G401.6 (cell line): Measurements from ENCODE around the gene COBLL1.
"Not testable (repeated sequence)": the region's sequence is repeated elsewhere in the genome, so short reads cannot be mapped to it uniquely, and the experiment has no call there.

Source experiments
- FAIRE-seq: peaks from 2 replicates; lab custom pipeline; 2012; peaks lifted over from hg19 to GRCh38; lab: Jason Lieb, UNC

Gene COBLL1

DNA sequence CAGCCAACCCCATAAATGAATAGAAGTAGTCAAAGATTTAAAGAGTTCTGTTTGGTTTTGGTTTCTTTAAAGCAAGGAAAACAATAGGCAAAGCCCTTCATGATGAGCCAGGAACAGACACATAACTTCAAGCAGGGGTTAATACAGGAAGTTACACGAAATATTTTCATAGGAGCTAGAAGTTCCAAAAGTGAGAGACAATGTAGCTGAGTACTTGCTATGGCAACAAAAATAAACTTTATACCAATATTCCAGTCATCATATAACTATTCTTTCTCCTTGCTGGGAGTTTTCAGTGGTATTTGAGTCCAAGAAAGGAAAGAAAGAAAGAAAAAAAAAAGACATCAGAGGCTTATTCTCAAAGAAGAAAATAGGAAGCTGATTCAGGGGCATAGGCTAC, 56.2 kb downstream of the COBLL1 start:
- no peak for FAIRE-seq

DNA sequence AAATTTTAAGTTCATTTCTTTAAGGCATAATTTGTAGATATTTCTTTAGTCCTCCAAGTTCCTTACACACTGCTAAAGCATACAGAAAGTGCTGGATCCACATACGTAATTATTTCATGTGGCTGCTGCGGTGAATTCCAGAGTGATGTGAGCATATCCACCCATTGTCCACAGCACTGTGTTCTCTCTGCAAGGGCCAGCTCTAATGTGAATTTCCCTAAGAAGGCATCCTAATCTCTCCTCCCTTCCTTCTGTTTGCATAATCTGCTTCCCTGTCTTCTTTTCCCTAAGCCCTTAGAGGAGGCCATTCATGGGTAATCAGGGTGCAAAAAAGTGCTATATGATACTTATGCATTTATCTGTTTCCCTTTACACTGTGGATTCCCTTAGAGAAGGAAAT, 57.2 kb downstream of the COBLL1 start:
- no peak for FAIRE-seq

DNA sequence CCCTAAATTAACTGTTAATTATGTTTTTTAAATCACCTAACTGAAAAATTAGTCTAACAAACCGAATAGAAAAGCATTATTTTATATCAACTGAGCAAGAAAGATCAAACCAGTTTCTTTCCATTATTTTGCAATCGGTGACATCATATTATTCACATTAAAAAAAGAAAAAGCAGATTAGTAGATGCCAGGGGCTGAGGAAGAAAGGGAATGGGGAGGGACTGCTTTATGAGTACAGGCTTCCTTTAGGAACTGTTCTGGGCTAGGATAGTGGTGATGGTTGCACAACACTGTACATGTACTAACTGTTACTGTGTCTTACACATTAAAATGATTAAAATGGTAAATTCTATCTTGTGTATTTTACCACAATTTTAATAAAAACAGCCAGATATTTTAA, 59.3 kb downstream of the COBLL1 start:
- no peak for FAIRE-seq

DNA sequence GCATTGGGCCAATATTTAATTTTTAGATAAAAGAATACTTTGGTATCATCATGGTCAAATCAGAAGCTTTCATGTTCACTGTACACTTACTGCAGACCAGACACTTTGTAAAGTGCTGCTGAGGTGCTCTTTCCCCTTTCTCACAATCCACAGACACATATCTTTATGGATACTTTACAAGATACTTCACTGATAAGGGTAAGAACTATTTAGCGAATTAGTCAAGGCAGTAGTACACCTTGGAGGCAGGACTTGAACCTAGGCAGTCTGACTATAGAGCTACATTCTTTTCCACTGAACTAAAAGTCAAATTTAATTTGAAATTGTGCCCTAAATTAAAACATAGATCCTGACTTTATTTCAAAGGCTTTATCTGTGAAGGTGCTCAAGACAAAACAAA, 60.2 kb downstream of the COBLL1 start:
- FAIRE-seq = no peak

DNA sequence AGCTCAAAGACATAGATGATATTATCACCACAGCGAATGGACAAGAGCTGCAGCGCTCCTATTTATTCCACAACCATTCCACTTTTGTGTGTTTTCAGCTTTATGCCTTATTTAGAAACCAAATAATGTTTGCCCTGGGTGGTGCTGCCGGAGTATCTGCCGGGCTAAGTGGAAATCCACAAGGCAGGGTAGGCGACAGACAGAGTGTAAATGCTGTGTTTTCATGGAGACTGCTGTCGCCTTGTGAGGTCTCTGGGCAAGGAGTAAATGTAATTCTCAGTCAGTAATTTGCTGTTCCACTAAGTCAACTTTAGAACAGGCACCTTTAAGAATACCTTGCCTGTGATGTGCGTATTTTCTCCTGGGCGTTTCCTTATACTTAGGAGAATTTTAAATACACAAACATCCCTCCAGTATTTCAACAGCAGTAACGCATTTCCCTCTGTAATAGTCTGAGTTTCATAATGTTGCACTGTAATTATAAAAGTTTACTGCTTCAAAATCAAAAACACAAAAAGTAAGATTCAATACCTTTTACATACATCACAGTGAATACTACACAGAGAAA, 60.9 kb downstream of the COBLL1 start:
- no peak for FAIRE-seq

DNA sequence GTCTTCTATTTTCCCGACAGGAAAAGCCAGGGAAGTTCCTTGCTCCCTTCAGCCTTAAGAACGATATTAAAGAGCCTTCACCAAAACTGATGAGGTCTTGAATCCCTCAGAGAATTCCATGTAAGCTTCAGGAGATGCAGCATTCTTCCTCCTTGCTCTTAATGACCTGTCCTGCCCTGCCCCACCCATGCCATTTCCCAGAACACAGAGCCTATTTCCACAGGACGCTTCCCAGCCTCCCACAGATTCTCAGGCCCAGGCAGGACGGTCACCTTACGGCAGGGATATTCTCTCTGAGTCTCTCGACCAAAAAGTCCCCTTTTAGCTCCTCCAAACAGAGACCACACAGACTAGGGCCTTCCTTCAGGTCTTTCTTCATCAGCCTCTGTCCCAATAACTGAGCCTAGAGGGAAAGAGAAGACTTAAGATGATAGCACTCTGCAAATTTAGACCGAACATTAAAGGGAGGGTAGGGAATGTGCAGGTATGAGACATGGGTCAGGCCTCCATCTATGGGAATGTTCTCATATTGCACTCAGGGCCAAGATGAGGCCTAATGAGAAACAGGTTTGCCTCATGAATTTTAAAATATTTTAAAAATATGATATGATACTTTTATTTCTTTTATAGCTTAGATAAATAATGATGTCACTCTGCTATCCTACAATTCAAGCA, 62.1 kb downstream of the COBLL1 start:
- no peak for FAIRE-seq

DNA sequence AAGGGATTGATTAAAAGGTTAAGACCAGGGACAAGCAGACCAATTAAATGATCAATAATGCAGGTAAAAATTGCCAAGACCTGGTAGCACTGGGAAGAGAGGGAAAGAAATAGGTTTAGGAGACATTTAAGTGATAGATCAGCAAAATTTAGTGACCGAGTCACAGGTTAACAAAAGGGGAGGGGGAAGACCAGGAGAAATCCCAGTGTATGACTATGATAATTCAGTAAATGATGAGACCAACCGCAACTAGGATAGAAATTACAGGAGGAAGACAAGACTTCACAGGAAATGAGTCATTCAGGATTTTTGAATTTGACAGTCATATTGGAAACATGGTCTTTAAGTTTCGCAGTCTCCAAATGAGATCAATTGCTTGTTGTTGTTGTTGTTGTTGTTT, 62.9 kb downstream of the COBLL1 start:
- no peak for FAIRE-seq

DNA sequence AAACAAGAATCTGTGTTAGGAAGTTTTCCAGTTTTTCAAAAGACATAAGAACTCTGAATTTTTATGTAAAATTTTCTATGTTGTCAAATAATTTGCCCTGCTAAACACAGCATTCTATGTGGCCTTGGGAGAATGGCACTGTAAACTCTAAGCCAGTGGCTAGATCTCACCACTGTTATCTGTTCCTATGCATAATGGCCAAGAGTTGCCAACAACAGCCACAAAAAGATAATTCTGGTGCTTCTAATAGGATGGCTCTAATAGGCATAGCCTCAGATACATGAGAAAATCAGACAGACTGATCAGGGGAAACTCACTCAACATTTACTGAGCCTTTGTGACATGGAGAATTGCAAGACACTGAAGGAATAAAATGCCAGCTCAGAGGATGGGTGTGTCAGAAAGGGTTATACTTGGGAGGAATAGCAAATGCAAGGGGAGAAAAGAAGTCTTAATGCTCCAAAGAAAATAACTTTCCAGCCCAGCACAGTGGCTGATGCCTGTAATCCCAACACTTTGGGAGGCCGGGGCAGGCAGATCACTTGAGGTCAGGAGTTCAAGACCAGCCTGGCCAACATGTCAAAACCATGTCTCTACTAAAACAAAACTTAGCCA, 63.7 kb downstream of the COBLL1 start:
- FAIRE-seq = no peak

DNA sequence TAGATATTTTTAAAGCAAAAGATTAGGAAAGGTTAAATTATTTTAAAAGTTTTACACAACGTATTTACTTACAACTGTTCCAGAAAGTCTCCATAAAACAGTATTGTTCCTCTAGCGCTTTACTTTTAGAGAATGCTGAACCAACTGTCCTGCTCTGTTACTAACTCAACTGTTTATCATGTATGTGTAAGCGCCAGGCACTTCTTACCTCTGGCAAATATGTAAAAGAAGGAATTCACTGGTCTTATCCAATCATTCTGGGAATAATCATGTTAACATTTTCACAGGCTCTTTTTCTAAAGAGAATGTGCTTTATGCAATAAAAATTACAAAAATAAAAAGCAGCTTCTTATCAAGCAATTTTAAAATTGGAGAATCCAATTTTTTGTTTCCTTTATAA, 68.0 kb downstream of the COBLL1 start:
- FAIRE-seq = no peak

DNA sequence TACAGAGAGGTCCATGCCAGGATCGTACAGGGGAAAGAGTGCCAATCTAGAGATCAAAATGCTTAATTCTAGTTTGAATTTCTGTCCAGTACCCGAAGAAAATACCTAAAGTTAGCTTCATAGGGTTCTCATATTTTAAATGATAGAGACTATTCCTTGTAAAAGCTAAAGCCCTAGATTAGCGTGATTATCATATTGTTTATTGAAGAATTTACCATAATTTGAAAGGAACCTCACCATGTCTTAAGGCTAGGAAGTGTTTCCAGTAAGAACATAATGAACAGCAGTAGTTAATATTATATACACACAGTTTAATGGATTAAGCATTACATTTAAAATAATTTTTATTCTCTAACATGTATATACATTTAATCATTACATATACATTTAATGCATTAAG, 68.5 kb downstream of the COBLL1 start:
- no peak for FAIRE-seq

DNA sequence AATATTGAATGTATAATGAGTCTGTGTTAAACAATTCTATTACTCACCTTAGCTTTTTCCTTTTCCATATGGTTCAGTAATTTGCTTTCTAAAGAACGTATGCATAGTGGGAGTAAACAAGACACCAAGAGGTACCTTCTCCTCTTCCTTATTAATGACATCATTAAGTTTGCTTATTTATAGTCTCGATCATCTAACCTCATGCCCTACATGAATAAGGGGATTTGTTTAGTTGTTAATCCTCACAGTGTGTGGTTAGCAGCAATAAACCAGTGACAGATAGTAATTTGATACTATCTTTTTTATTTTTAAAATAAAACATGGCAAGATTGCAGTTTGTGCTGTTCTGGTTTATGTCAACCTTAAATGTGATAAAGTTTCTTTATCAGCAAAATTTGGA, 69.7 kb downstream of the COBLL1 start:
- no peak for FAIRE-seq

DNA sequence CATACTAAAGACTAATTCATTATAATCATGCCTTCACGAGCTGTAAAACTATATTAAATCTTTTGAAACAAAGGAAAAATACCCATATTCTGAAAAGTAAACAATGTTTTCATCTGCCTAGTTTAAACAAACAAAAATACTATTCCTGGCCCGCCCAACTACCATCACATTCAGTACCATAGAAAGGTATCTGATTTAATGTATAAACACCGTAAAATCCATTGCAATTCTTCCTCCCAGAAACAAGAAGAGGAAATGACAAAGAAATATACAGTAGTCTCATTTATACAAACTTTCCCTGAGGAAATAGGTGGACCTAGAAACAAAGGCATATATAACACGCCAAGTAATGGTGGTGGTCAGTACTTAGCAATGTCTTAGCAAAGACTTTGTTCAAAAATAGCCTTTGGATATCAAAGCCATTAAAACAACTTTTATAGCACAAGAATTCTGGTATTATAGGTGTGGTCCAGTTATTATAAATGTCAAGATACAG, 71.2 kb downstream of the COBLL1 start:
- no peak for FAIRE-seq

DNA sequence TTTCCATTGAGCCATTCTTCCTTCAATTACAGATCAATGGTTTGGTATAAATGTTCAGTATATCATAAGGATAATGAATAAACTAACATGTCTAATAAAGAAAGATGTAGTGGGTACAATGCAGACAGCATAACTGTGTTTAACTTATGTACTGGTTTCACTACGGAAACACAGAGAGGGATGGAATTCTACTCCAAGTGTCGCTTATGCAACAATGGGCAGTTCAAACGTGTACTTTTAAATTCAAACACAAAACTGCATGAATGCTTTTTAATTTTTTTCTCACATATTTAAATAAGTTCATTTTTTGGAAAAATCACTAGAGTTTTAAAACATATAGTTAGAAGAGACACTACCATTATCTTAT, 74.7 kb downstream of the COBLL1 start:
- FAIRE-seq = no peak

DNA sequence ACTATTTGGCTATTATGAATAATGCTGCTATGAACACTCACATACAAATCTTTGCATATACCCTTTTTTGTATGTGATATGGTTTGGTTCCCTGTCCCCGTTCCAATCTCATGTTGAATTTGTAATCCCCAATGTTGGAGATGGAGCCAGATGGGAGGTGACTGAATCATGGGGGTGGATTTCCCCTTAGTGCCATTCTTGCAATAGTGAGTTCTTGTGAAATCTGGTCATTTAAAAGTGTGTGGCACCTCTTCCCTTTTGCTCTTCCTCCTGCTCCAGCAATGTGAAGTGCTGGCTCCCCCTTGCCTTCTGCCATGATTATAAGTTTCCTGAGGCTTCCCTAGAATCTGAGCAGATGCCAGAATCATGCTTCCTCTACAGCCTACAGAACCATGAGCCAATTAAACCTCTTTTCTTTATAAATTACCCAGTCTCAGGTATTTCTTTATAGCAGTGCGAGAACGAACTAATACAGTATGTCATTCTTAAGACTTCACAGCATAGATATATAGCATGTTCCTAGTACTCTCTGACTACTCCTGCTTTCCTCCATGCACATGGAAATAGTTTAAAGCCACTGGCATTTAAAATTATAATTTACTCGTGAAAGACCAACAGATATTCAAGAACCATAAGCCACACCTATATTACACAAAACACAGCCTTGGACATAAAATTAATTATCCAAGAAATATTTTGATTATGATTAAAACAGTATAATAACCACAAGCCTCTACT, 75.2 kb downstream of the COBLL1 start:
- FAIRE-seq = no peak

DNA sequence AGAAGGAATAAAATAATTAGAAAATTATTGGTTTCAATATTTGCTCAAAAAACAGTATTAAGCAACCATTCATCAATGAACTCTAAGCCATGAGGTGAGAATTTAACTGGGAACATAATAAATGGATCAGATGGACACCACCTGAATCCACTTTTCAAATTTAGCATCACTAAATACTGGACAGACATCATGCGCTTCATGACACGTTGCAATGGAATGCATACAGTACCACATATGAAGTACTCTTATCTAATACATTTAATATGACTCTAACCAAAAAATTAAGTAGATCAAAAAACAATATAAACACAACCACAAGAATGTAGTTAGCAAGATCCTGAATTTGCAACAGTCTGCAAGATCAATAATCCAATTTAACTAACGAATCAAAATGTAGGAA, 76.6 kb downstream of the COBLL1 start:
- no peak for FAIRE-seq

DNA sequence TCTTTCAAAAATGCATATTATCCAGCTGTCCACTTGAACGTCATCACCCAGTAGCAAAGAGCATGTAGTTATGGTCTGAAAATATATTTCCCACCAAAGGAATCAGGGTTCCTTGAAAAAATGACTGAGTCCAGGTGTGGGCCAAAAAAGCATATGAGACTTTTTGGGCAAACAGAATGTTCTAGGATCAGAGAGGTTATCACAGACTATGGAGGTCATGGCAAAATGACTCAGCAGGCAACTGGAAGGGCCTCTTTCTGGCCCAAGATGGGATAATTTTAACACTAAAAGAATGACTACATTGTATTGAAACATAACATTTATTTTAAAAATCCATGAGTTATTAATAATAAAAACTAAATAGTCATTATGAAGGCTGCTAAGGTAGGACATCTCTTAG, 77.1 kb downstream of the COBLL1 start:
- FAIRE-seq = no peak

DNA sequence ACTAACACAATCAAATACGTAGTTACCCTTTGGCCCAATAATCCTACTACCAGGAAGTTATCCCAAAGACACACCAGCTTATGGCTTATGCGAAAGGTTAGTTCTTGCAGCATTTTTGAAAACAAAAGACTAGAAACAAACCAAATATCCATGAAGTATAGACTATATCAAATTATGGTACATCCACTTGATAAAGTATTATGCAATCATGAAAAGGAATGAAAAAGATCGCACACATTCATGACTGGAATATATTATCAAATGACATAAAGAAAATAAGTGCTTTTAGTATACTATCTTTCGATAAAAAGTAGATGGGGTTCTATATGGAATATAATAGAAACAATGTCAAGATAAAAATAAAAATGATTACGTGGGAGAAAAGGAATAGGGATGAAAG, 78.2 kb downstream of the COBLL1 start:
- FAIRE-seq = no peak

DNA sequence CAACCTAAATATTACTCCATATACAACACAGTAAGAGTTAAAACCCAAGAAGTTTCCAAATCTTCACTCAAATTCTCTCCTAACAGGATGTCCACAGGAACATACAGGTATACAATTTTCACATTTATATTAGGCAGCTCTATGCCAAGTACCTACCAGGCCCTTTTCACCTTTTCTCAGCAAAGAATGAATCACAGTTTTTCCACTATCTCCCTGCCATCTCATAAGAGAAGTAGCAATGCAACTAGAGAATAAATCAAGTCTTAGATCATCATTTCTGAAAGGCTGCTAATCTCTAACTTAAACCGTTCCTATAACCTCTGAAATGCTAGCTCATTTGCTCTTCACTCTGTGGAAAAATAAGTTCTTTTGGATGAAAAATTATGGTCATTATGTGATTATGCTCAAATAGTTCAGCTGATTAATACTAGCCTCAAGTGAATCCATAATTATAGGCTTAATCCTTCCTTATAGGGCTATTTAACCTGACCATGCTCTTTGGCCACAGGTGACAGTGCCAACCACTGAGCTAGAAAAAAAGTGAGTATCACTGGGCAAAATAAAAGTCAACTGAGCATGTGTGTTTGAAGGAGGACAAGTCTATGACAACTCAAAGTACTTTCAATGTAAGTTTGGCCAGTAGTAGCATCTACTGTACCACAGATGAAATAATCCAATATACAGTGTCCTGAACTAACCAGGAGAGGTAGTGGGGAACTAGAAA, 79.7 kb downstream of the COBLL1 start:
- FAIRE-seq = no peak

DNA sequence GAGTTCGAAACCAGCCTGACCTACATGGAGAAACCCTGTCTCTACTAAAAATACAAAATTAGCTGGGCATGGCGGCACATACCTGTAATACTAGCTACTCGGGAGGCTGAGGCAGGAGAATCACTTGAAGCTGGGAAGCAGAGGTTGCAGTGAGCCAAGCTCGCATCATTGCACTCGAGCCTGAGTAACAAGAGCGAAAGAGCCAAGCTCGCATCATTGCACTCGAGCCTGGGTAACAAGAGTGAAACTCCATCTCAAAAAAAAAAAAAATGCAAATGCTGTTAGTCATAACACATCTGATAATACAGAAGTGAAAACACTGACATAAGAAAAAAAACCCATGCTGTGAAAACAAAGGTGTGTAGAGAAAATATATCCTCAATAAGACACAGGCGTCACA, 80.4 kb downstream of the COBLL1 start:
- not testable (repeated sequence) for FAIRE-seq

DNA sequence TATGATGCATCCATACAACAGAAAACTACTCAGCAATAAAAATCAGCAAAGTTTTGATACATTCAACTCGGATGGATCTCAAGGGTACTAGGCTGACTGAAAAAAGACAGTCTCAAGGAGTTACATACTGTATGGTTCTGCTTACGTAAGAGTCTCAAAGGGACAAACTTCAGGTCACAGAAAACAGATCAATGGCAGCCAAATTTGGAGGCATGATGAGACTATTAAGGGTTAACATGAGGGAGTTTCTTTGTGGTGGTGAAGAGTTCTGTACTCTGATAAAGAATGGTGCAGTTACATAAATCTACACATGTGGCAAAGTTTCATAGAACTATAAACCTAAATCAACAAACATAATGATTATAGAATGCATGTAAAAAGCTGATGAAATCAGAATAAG, 81.4 kb downstream of the COBLL1 start:
- no peak for FAIRE-seq

DNA sequence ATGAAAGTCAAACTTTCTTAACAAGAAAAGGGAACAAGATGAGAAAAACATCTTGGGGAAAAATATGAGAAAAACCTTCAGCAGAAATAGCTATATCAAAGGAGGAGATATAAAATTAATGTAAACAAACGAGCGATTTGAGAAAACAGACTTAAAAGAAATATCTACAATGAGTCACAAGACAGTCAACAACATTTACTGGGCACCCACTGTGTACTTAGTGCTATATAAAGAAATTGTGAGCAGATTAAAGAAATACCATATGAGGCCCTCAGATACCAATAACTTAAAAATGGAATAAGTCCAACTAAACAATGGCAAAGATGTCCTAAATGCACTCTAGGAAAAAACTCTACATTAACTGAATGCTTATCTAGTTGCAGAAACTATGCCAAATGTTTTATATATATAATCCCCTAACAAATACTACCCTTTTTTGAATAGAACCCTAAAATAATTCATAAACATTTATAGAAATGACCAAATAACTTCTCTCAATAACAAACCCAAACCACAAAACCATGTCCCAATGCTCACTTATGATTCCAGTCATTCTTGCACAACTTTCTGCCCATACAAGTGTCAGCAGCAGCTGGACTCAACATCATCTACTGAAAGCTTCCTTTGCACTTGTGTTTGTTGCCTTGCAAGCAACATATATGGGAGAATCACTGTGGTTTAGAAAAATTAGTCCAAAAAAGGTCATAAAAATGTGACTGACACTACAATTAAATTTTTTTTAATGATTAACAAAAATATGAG, 83.5 kb downstream of the COBLL1 start:
- FAIRE-seq = no peak

DNA sequence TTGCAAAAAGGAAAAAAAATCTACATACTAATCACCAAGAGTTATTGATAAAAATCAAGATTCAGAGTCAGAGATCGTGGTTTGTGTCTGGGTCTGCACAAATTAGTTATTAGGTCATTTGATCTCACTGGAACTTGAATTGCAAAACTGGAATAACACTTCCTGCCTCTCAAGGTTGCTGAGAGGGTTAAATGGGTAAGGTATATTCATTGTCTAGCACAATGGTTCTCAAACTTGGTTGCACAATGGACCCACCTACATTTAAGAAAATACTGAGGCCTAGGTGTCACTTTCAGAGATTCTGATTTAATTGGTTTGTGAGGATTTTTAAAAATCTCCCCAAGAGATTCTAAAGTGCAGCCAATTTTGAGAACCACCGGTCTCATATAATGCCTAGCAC, 84.8 kb downstream of the COBLL1 start:
- FAIRE-seq = no peak
